Esophagus squamous epithelium (tissue), 5 donors: ENCODE measurements around the gene KRT2. TPM values are rescaled to one million over a fixed set of nuclear protein-coding genes. Genes with fewer than 3 reads are reported as not detected.

Experiments
- DNase-seq: peaks from one replicate; lab custom pipeline; 2025; lab: John Stamatoyannopoulos, UW
- H3K27ac ChIP-seq, 4 donors: fragments of 200-600 bp; sonication (generic); one replicate each; pipeline ENCODE4 v1.5.1; 2016 to 2019; ENCODE audit warnings: mild to moderate bottlenecking in 1 of 4
- H3K27me3 ChIP-seq, 4 donors: fragments of 200-600 bp; sonication (generic); 1 replicate in 3 of 4; 2 replicates in 1 of 4; pipeline versions ENCODE4 v1.5.1 to v1.6.0; 2017 to 2021; ENCODE audit warnings: antibody characterized with exemption in 1 of 4
- H3K36me3 ChIP-seq, 3 donors: fragments of 200-600 bp; sonication (generic); one replicate each; pipeline ENCODE4 v1.5.1; 2016 to 2019
- H3K4me1 ChIP-seq, 3 donors: fragments of 200-600 bp; sonication (generic); one replicate each; pipeline ENCODE4 v1.5.1; 2017 to 2019
- H3K4me3 ChIP-seq, 4 donors: fragments of 200-600 bp; sonication (generic); 1 replicate in 3 of 4; 2 replicates in 1 of 4; pipeline ENCODE4 v1.5.1; 2016 to 2019; ENCODE audit warnings: mild to moderate bottlenecking in 2 of 4, moderate library complexity in 1 of 4
- H3K9me3 ChIP-seq, 3 donors: fragments of 200-600 bp; sonication (generic); one replicate each; pipeline ENCODE4 v1.5.1; 2016 to 2019
- CTCF ChIP-seq, 6 experiments: fragments of 450-650 bp in 4 of 6; fragments of 200-600 bp in 2 of 6; sonication (generic) in 2 of 6; IDR thresholded peaks; one replicate each; pipeline ENCODE4 v1.5.1; 2016 to 2019; ENCODE audit warnings: antibody characterized with exemption in 6 of 6, mild to moderate bottlenecking in 4 of 6, moderate library complexity in 4 of 6
- POLR2A ChIP-seq, 4 donors: fragments of 450-650 bp; IDR thresholded peaks; one replicate each; pipeline ENCODE4 v1.6.1; 2017; ENCODE audit warnings: antibody characterized with exemption in 4 of 4, mild to moderate bottlenecking in 4 of 4, moderate library complexity in 3 of 4
- WGBS, 2 donors: methylation state at CpG; one replicate each; pipeline ENCODE4 v1.1.5; 2018; 5-methylcytosine and 5-hydroxymethylcytosine counted together
- intact Hi-C: fragments of 100-400 bp; cut with DNase I; formaldehyde crosslinking; loops from one replicate; pipeline ENCODE4 v1.15.0; 2022
- total RNA-seq, 4 donors: library from RNA; depleted of rRNA; stranded (reverse); fragments of >200 nt; gene quantifications; one replicate each; pipeline ENCODE4 v1.1.0, GENCODE V29; 2016
- donor health status: DM: yes; HTN: yes; CAD: no.

The KRT2 gene
- total RNA-seq, 4 donors from 2014 or later: 0.95 to 0.99 TPM; not detected in 2

- Histone ChIP-seq H3K36me3 (no peaks in the 10 kb centered on the region), H3K4me1 (peaks cover 12 to 72% (median 13%) of the 10 kb centered on the region in 3 donors), H3K27me3 (peaks cover 0 to 59% (median 0%) of the 10 kb centered on the region in 4 donors), H3K27ac (peak overlapping the region in 1 of 4 donors; percentile 85), H3K4me3 (no peak overlapping the region), H3K9me3 (no peaks in the 10 kb centered on the region)
- TF ChIP-seq POLR2A (IDR thresholded peaks at IDR 0.05): no peak
- no peak for TF ChIP-seq CTCF (IDR thresholded peaks at IDR 0.05)
- no peak for DNase-seq
- WGBS, 2 donors: 71 to 94% methylated on average over 2 to 3 of the region's 3 CpGs
- intact Hi-C loops: no loop called here
Observed at GRCh38 chr12:52686063-52686462, 34.1 kb upstream of the KRT2 start.

GRCh38 chr12:52685406-52685890 is 33.4 kb upstream of the KRT2 start:
- H3K9me3 ChIP-seq: no peaks in the 10 kb centered on the region

GRCh38 chr12:52684431-52684830 is 32.4 kb upstream of the KRT2 start:
- no peak for DNase-seq
- H3K9me3 ChIP-seq: no peaks in the 10 kb centered on the region
- H3K27ac ChIP-seq: no peak overlapping the region
- no peak for TF ChIP-seq CTCF (IDR thresholded peaks at IDR 0.05)
- no peak for TF ChIP-seq POLR2A (IDR thresholded peaks at IDR 0.05)
- intact Hi-C loops: no loop called here
- H3K4me3 ChIP-seq: no peak overlapping the region
- 45 to 69% methylated on average over 2 of the region's 2 CpGs for WGBS, 2 donors
- H3K27me3 ChIP-seq: peaks cover 0 to 48% (median 0%) of the 10 kb centered on the region in 4 donors
- H3K36me3 ChIP-seq: no peaks in the 10 kb centered on the region
- peaks cover 7 to 63% (median 10%) of the 10 kb centered on the region in 3 donors for H3K4me1 ChIP-seq

More at GRCh38 chr12:52685406-52685890, 33.4 kb upstream of the KRT2 start:
- Histone ChIP-seq H3K27me3 (peaks cover 0 to 54% (median 0%) of the 10 kb centered on the region in 4 donors), H3K4me1 (peaks cover 7 to 66% (median 10%) of the 10 kb centered on the region in 3 donors), H3K27ac (no peak overlapping the region), H3K4me3 (no peak overlapping the region), H3K36me3 (no peaks in the 10 kb centered on the region)
- intact Hi-C loops: no loop called here
- WGBS, 2 donors: 63 to 83% methylated on average over 2 to 6 of the region's 6 CpGs
- DNase-seq: no peak
- TF ChIP-seq POLR2A (IDR thresholded peaks at IDR 0.05): no peak
- no peak for TF ChIP-seq CTCF (IDR thresholded peaks at IDR 0.05)

- H3K4me3 ChIP-seq: no peak overlapping the region
- H3K36me3 ChIP-seq: no peaks in the 10 kb centered on the region
- TF ChIP-seq POLR2A (IDR thresholded peaks at IDR 0.05) (no peak), CTCF (IDR thresholded peaks at IDR 0.05) (no peak)
- WGBS, 2 donors: 80 to 90% methylated on average over 11 to 12 of the region's 12 CpGs
- no peaks in the 10 kb centered on the region for H3K9me3 ChIP-seq
- H3K4me1 ChIP-seq: peaks cover 7 to 63% (median 10%) of the 10 kb centered on the region in 3 donors
- peak overlapping the region in 1 of 4 donors; percentile 28 for H3K27ac ChIP-seq
- peaks cover 0 to 44% (median 0%) of the 10 kb centered on the region in 4 donors for H3K27me3 ChIP-seq
- intact Hi-C loops: no loop called here
- DNase-seq: no peak
Observed at GRCh38 chr12:52683575-52684300, 31.7 kb upstream of the KRT2 start.

- intact Hi-C loops: no loop called here
- TF ChIP-seq POLR2A (IDR thresholded peaks at IDR 0.05) (no peak), CTCF (IDR thresholded peaks at IDR 0.05) (no peak)
- peaks cover 0 to 44% (median 0%) of the 10 kb centered on the region in 4 donors for H3K27me3 ChIP-seq
- peaks cover 7 to 57% (median 10%) of the 10 kb centered on the region in 3 donors for H3K4me1 ChIP-seq
- no peaks in the 10 kb centered on the region for H3K9me3 ChIP-seq
- WGBS, 2 donors: 68 to 81% methylated on average over 4 of the region's 4 CpGs
- no peak for DNase-seq
- peak overlapping the region in 2 of 4 donors; percentile 28 to 57 for H3K27ac ChIP-seq
- H3K36me3 ChIP-seq: no peaks in the 10 kb centered on the region
- no peak overlapping the region for H3K4me3 ChIP-seq
Observed at GRCh38 chr12:52682938-52683574, 31.0 kb upstream of the KRT2 start.
